Colonic mucosa (tissue), 4 donors: ENCODE results near the gene MYO7B. TPM values are rescaled to one million over a fixed set of nuclear protein-coding genes. Genes with fewer than 3 reads are reported as not detected.
"Not testable (repeated sequence)": the region's sequence is repeated elsewhere in the genome, so short reads cannot be mapped to it uniquely, and the experiment has no call there.

Experiments
- DNase-seq: peaks from one replicate; pipeline ENCODE4 v3.0.0-alpha.2; 2020
- H3K27ac ChIP-seq: fragments of 200-600 bp; one replicate; pipeline ENCODE4 v1.8.0; 2021
- H3K27me3 ChIP-seq: fragments of 200-600 bp; one replicate; pipeline ENCODE4 v1.8.0; 2021
- H3K36me3 ChIP-seq: fragments of 200-600 bp; one replicate; pipeline ENCODE4 v1.8.0; 2021
- H3K4me1 ChIP-seq: fragments of 200-600 bp; one replicate; pipeline ENCODE4 v1.8.0; 2021; ENCODE audit warnings: mild to moderate bottlenecking
- H3K4me3 ChIP-seq: fragments of 200-600 bp; one replicate; pipeline ENCODE4 v1.8.0; 2021
- H3K9ac ChIP-seq, 2 donors: one replicate each; pipeline ENCODE4 v1.7.0; 2013; ENCODE audit warnings: control low read depth in 2 of 2, low read depth in 2 of 2, low read length in 2 of 2
- H3K9me3 ChIP-seq: fragments of 200-600 bp; one replicate; pipeline ENCODE4 v1.8.0; 2021
- intact Hi-C: fragments of 100-400 bp; cut with DNase I; formaldehyde crosslinking; loops from one replicate; pipeline ENCODE4 v1.14.1; 2022
- total RNA-seq, 2 donors: library from RNA; stranded (reverse); fragmentation: NEBNext Ultra II Directional in 1 of 2; extraction: Animal tissue kit (Norgen Biotek cat#: 25700) in 1 of 2; gene quantifications; one replicate each; pipeline ENCODE4 v1.2.1, GENCODE V29; 2021
- TF ChIP-seq, protein P1 (sequence below): fragments of 200-600 bp; IDR thresholded peaks from one replicate; pipeline ENCODE4 v1.8.0; 2022; ENCODE audit warnings: antibody characterized with exemption, mild to moderate bottlenecking
- donor health status: healthy.
- donor health status: DM: no; HTN: no; CAD: no.
- donor health status: DM: no; HTN: no; CAD: no.

The MYO7B gene
- total RNA-seq, 2 donors from 2014 or later = 159 to 218 TPM

DNA sequence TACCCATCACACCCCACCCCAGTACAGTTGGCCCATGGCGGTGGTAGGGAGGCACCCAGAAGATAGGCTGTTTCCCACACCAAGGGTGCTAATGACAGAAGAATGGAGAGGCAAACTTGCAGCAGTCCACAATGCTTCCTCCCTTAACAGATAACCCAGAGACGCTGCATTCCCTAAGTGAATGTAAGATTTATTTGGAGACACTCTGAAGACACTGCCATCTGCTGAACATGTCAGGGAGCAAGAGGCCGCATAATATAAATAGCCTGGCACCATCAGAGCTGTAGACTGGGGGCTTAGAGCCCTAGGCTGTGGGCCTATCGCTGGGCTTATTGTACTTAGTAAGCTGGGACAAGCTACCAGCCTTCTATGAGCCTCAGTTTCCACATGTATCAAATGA lies 7.0 kb upstream of the MYO7B start:
- Histone ChIP-seq H3K27me3 (no peaks in the 10 kb centered on the region), H3K9ac (no peak overlapping the region), H3K9me3 (no peaks in the 10 kb centered on the region), H3K4me3 (no peak overlapping the region), H3K27ac (no peak overlapping the region), H3K36me3 (no peaks in the 10 kb centered on the region), H3K4me1 (no peaks in the 10 kb centered on the region)
- no peak for DNase-seq
- intact Hi-C loops = no loop called here
- TF ChIP-seq, protein P1, sequence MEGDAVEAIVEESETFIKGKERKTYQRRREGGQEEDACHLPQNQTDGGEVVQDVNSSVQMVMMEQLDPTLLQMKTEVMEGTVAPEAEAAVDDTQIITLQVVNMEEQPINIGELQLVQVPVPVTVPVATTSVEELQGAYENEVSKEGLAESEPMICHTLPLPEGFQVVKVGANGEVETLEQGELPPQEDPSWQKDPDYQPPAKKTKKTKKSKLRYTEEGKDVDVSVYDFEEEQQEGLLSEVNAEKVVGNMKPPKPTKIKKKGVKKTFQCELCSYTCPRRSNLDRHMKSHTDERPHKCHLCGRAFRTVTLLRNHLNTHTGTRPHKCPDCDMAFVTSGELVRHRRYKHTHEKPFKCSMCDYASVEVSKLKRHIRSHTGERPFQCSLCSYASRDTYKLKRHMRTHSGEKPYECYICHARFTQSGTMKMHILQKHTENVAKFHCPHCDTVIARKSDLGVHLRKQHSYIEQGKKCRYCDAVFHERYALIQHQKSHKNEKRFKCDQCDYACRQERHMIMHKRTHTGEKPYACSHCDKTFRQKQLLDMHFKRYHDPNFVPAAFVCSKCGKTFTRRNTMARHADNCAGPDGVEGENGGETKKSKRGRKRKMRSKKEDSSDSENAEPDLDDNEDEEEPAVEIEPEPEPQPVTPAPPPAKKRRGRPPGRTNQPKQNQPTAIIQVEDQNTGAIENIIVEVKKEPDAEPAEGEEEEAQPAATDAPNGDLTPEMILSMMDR = no peak

DNA sequence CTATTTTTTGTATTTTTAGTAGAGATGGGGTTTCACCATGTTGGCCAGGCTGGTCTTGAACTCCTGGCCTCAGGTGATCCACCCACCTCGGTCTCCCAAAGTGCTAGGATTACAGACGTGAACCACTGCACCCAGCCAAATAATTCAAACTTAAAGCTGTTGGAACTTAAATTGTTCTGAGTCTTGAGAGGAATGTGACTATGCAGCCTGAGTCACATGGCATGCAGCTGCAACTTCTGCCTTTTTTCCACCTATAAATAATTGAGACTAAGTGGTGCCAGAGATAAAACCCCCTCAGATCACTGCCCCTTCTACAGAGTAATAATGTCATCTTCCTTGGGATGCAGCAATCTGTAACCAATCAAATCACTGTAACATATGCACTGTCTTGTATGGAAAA lies 6.1 kb upstream of the MYO7B start:
- H3K36me3 ChIP-seq, H3K27ac ChIP-seq, H3K4me1 ChIP-seq, DNase-seq, H3K9me3 ChIP-seq, H3K9ac ChIP-seq, H3K4me3 ChIP-seq, intact Hi-C loops, H3K27me3 ChIP-seq: not testable (repeated sequence)

DNA sequence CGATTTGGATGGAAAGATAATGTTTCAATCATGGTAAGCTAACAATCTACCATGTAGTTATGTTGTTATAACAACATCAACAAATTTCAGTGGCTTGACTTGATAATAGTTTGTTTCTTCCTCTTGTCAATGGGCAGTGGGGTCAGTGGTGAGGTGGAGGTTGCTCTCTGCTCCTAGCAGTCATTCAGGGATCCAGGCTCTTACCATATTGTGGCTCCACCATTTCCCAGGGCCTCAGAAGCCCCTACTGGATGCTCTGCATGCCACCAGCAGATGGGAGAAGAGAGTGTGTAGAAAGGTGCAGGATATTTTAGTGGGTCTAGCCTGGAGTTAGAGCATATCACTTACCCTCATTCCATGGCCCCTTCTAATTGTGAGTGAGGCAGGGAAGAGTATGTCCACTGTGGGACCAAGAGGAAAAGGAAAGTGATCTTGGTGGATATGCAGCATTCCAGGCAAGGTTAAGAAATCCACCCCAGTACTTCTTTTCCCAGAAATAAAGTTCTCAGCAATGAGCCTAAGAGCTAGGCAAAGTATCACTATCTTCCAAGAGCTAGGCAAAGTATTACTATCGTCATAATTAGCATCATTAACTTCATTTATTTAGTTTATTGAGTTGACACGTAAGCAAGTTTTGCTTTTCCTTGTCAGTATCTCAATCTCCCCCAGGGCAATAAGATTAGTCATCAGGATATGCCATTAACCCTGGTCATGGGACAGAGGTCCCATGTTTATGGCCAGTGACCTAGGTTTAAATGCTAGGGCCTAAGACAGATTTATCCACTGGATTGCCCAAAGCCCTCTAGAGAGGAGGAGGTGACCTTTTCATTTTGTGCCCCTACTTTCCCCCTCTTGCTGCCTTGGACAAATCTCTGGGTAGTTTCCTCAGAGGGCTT lies 5.0 kb upstream of the MYO7B start:
- H3K9ac ChIP-seq = no peak overlapping the region
- H3K36me3 ChIP-seq = no peaks in the 10 kb centered on the region
- TF ChIP-seq, protein P1 = no peak
- peak overlapping the region; percentile 16 for H3K27ac ChIP-seq
- H3K9me3 ChIP-seq = no peaks in the 10 kb centered on the region
- no peak for DNase-seq
- no peaks in the 10 kb centered on the region for H3K27me3 ChIP-seq
- no peak overlapping the region for H3K4me3 ChIP-seq
- intact Hi-C loops = no loop called here
- H3K4me1 ChIP-seq = no peaks in the 10 kb centered on the region

DNA sequence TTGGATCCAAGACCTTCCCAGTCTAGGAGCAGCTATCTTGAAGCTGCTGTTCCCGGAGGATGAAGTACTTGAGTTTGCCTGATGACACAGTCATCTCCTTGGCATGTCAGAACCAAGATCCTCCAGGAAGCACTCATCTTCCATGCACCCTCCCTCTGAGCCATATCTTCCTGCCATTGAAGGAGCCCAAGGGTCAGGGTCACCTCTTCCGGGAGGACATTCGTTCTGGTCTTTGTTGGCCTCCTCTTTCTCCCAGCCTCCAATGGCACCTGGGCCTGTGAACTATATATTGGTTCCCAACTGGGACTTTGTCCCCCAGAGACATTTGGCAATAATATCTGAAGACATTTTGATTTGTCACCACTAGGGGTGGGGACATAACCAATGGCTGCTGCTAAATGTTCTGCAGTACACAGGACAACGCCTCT lies 4.2 kb upstream of the MYO7B start:
- Histone ChIP-seq H3K36me3 (no peaks in the 10 kb centered on the region), H3K27ac (peak overlapping the region; percentile 16), H3K4me3 (no peak overlapping the region), H3K9me3 (no peaks in the 10 kb centered on the region), H3K27me3 (no peaks in the 10 kb centered on the region), H3K9ac (no peak overlapping the region), H3K4me1 (no peaks in the 10 kb centered on the region)
- no peak for DNase-seq
- TF ChIP-seq, protein P1 = no peak
- intact Hi-C loops = no loop called here

DNA sequence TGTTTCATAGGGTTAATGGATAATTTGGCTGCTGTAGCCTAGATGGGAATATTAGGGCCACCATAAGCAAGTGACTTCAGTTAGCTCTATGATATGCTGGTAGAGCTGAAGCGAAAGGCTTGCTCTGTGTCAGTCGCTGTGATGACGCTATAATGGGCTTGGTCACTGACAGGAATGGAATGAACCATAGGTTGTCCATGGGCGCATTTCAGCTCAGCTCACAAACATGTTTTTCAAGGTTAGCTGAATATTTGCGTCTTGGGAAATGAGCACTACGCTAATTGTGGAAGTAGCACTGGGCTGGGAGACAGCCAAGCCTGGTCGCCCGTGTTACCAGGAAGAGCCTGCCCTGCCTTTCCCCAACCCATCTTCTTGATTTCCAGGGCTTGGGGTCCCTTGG lies 3.2 kb upstream of the MYO7B start:
- H3K9ac ChIP-seq = no peak overlapping the region
- DNase-seq = no peak
- H3K9me3 ChIP-seq = no peaks in the 10 kb centered on the region
- no peaks in the 10 kb centered on the region for H3K36me3 ChIP-seq
- H3K4me3 ChIP-seq = no peak overlapping the region
- no peak overlapping the region for H3K27ac ChIP-seq
- no peaks in the 10 kb centered on the region for H3K4me1 ChIP-seq
- intact Hi-C loops = no loop called here
- TF ChIP-seq, protein P1 = no peak
- no peaks in the 10 kb centered on the region for H3K27me3 ChIP-seq

DNA sequence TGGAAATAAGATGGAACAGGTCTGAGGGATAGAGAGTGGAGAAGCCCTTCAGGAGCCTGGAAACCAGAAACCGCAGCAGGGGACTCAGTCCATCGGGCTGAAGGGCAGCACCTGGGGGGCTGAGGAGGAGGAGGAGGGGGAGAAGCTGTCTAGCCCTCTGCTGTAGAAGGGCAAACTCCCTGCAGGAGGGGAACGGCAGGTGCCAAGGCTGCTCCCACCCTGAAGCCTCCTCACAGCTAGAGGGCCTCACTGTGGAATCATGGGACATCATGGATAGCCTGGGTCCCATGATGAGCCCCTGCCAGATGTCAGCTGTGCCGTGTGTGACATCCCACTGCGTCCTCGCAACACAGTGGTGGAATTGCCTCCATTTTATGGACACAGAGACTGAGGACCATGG lies 435 bp downstream of the MYO7B start:
- Histone ChIP-seq H3K4me1 (no peaks in the 10 kb centered on the region), H3K27me3 (no peaks in the 10 kb centered on the region), H3K36me3 (no peaks in the 10 kb centered on the region), H3K9ac (peak overlapping the region; percentile 70 to 94), H3K4me3 (peak overlapping the region; percentile 46), H3K9me3 (no peaks in the 10 kb centered on the region), H3K27ac (peak overlapping the region; percentile 93)
- TF ChIP-seq, protein P1 = no peak
- intact Hi-C loops = no loop called here
- peak; percentile 59 for DNase-seq
